HUES48 (cell line): ENCODE results near the gene EPHB6.

Experiments
- H3K27ac ChIP-seq: one replicate; pipeline ENCODE4 v1.7.0; 2013; ENCODE audit warnings: low read depth, low read length, inconsistent platforms
- H3K27me3 ChIP-seq: 2 replicates; pipeline ENCODE4 v1.6.1; 2013; ENCODE audit warnings: mild to moderate bottlenecking, low read length; ENCODE audit not compliant: control insufficient read depth, insufficient read depth
- H3K36me3 ChIP-seq: 2 replicates; pipeline ENCODE4 v1.6.1; 2013; ENCODE audit warnings: low read length; ENCODE audit not compliant: control insufficient read depth, insufficient read depth
- H3K4me1 ChIP-seq: 2 replicates; pipeline ENCODE4 v1.6.1; 2013; ENCODE audit warnings: mild to moderate bottlenecking, low read length; ENCODE audit not compliant: control insufficient read depth, insufficient read depth
- H3K4me3 ChIP-seq: 2 replicates; pipeline ENCODE4 v1.5.1; 2013; ENCODE audit warnings: mild to moderate bottlenecking, low read depth, low read length
- H3K9ac ChIP-seq: 2 replicates; pipeline ENCODE4 v1.6.1; 2013; ENCODE audit warnings: mild to moderate bottlenecking, low read depth, low read length, moderate library complexity
- H3K9me3 ChIP-seq: 2 replicates; pipeline ENCODE4 v1.6.1; 2013; ENCODE audit warnings: low read length; ENCODE audit not compliant: control insufficient read depth, insufficient read depth

Gene EPHB6

DNA sequence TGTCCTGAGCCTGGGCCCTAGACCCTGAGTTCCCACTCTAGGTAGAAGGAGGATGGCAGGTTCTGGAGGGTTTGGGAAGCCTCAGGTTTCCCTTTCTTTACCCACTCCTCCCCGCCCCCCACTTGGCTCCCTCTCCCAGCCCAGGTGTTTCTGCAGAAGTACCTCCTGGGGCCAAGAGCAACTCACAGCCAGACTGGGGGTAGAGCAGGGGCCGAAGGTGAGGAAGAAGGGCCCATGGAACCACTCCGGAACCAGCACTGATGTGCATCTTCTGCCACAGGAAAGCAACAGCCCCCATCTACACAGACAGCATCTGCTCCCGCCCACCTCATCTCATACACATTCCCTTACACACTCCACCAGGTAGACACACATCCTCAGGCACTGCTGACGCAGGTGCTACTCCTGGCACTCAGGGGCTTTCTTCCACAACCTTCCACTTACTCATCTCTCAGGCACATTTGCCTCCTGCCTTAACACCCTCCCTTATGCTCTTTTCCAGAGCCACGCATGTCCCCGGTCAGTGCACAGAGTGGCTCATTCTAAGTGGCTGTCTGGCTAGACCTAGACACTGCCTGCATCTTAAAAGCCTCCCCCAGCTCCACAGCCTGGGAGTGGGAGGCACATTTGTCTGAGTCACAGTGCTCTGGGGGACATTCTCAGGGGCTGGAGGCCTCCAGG, 1.8 kb downstream of the EPHB6 start:
- H3K36me3 ChIP-seq: no peaks in the 10 kb centered on the region
- peaks cover 21% of the 10 kb centered on the region for H3K27me3 ChIP-seq
- H3K9me3 ChIP-seq: no peaks in the 10 kb centered on the region
- H3K27ac ChIP-seq: no peak overlapping the region
- H3K4me1 ChIP-seq: peaks cover 14% of the 10 kb centered on the region
- no peak overlapping the region for H3K4me3 ChIP-seq
- no peak overlapping the region for H3K9ac ChIP-seq

DNA sequence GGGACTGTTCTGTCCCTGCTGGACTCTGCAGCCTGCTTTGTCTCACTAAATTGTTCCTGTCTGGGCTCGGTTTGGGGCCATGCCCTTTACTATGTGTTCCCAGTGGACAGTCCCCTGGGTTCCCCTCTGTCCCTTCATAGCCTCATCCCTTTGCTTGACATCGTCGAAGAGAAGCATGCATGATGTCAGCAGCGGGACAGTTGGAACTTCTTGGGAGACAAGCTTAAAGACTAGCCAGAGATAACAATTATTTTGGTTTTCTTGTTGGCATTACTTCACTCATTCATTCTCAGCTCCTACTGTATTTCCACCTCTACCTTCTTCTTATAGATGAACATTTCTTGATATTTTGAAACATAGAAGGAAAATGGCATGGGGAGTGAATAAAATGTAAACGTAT, 2.7 kb downstream of the EPHB6 start:
- Histone ChIP-seq H3K9me3 (no peaks in the 10 kb centered on the region), H3K27me3 (peaks cover 21% of the 10 kb centered on the region), H3K9ac (no peak overlapping the region), H3K4me1 (peaks cover 23% of the 10 kb centered on the region), H3K36me3 (no peaks in the 10 kb centered on the region), H3K27ac (no peak overlapping the region), H3K4me3 (no peak overlapping the region)

DNA sequence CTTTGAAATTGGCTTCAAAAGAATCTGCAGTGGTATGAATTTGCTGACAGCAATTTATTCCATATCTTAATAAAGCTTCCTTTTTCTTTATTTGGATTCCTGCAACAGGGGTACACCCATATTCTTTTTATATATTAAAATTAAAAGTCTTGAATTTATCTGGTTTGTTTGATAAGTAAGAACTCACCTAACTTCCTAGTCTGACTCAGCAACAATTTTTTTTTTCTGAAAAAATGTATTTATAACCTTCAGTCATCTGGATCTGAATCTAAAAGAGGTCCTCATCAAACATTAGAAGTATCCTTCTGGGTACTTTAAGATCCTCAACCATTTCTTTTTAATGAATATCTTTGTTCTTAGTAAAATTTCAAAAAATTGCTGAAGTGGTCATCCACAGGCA, 4.5 kb downstream of the EPHB6 start:
- H3K36me3 ChIP-seq: no peaks in the 10 kb centered on the region
- no peak overlapping the region for H3K27ac ChIP-seq
- H3K27me3 ChIP-seq: peaks cover 21% of the 10 kb centered on the region
- no peaks in the 10 kb centered on the region for H3K9me3 ChIP-seq
- no peak overlapping the region for H3K9ac ChIP-seq
- H3K4me3 ChIP-seq: no peak overlapping the region
- peaks cover 22% of the 10 kb centered on the region for H3K4me1 ChIP-seq

DNA sequence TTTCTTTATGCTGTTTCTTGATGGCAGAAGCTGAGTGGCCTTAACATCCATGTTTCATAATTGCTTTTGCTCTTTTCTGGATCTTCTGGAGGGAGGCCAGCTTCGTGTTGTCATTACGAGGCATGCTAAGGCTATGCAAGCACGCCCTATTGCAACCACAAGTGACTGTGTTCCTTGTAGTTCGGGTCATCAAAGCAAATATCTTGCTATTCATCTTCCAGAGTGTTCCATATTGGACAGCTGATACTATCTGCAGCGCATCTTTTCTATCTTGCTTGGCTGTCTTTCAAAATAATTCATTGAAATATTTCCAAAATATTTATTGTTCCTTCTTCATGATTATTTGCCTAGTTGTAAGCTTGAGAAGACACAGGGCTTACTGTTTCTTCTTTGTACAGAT, 5.0 kb downstream of the EPHB6 start:
- no peak overlapping the region for H3K27ac ChIP-seq
- no peak overlapping the region for H3K9ac ChIP-seq
- H3K9me3 ChIP-seq: no peaks in the 10 kb centered on the region
- H3K27me3 ChIP-seq: peaks cover 21% of the 10 kb centered on the region
- no peaks in the 10 kb centered on the region for H3K36me3 ChIP-seq
- peaks cover 22% of the 10 kb centered on the region for H3K4me1 ChIP-seq
- H3K4me3 ChIP-seq: no peak overlapping the region

DNA sequence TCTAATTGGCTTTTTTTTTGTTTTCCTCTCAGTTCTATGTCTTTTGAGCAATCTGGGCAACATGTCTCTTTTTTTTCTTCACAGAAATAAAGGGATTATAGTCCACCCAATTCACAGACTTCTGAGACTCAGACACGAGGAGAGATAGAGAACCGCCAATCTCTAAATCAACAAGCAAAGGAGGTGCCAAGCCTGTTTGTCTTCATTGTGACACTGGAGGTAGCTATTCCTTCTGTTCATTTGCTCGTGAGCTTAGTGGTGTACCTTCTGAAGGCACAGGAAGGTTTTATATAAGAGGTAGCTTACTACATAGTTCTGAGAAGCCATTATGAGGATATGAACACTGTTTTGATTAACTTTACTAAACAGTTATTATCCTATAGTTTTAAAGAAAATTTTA, 6.1 kb downstream of the EPHB6 start:
- Histone ChIP-seq H3K4me1 (peaks cover 24% of the 10 kb centered on the region), H3K9me3 (no peaks in the 10 kb centered on the region), H3K27ac (no peak overlapping the region), H3K4me3 (no peak overlapping the region), H3K27me3 (peaks cover 11% of the 10 kb centered on the region; the same call in 1 of the 2 replicates), H3K36me3 (no peaks in the 10 kb centered on the region), H3K9ac (no peak overlapping the region)

DNA sequence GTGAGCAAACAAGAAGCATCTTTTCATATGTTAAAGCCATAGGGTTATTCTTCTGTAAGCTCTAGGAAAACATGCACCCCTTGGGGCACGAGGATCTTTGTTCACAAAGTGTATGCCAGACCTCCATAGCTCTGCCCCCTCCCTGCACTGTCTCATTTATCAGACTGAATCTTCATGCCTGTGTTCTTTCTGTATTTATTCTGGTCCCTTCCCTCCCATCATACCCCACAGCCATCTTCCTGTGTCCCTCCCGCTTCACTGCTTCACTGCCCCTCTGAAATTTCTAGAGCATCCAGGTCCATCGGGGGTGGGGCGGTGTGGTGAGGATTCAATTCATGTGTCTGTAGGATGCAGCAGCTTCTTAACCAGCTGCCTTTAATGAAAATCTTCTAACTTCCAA, 7.5 kb downstream of the EPHB6 start:
- Histone ChIP-seq H3K9me3 (no peaks in the 10 kb centered on the region), H3K4me3 (no peak overlapping the region), H3K36me3 (no peaks in the 10 kb centered on the region), H3K9ac (no peak overlapping the region), H3K4me1 (peaks cover 26% of the 10 kb centered on the region), H3K27ac (no peak overlapping the region), H3K27me3 (no peaks in the 10 kb centered on the region)

DNA sequence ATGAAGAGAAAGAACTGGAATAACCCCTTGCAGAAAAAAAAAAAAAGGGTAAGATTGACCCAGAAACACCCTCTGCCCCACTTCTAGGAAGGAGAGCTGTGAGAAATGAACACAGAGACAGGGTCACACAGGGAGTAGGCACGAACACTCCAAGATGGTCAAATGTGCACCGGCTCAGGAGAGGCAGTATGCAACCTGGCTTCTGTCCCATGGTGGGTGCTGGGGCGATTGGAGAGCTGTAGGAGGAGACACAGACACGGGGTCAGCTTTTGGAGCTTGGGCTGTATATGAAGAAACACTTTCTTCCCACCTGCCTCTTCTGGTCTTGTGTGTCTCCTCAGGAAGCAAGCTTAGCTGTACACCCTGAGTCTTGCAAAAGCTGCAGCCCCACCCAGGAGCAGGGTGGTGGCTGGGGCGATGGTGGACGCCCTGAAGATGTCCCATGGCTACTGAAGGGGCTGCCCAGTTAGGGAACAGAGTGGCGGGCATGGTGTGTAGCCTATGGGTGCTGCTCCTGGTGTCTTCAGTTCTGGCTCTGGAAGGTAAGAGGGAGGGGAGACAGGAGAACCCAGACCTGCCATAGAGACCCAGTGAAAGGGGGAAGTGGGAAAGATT, 8.0 kb downstream of the EPHB6 start:
- no peak overlapping the region for H3K27ac ChIP-seq
- no peak overlapping the region for H3K4me3 ChIP-seq
- H3K4me1 ChIP-seq: peaks cover 26% of the 10 kb centered on the region
- H3K9me3 ChIP-seq: no peaks in the 10 kb centered on the region
- H3K27me3 ChIP-seq: no peaks in the 10 kb centered on the region
- H3K9ac ChIP-seq: no peak overlapping the region
- no peaks in the 10 kb centered on the region for H3K36me3 ChIP-seq

DNA sequence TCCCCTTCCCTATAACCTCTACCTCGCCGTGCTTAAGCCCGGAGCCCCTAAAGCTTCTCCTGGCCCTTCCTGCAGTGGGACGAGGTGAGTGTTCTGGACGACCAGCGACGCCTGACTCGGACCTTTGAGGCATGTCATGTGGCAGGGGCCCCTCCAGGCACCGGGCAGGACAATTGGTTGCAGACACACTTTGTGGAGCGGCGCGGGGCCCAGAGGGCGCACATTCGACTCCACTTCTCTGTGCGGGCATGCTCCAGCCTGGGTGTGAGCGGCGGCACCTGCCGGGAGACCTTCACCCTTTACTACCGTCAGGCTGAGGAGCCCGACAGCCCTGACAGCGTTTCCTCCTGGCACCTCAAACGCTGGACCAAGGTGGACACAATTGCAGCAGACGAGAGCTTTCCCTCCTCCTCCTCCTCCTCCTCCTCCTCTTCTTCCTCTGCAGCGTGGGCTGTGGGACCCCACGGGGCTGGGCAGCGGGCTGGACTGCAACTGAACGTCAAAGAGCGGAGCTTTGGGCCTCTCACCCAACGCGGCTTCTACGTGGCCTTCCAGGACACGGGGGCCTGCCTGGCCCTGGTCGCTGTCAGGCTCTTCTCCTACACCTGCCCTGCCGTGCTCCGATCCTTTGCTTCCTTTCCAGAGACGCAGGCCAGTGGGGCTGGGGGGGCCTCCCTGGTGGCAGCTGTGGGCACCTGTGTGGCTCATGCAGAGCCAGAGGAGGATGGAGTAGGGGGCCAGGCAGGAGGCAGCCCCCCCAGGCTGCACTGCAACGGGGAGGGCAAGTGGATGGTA, 9.2 kb downstream of the EPHB6 start:
- Histone ChIP-seq H3K27me3 (no peaks in the 10 kb centered on the region), H3K4me1 (peaks cover 26% of the 10 kb centered on the region), H3K36me3 (no peaks in the 10 kb centered on the region)

DNA sequence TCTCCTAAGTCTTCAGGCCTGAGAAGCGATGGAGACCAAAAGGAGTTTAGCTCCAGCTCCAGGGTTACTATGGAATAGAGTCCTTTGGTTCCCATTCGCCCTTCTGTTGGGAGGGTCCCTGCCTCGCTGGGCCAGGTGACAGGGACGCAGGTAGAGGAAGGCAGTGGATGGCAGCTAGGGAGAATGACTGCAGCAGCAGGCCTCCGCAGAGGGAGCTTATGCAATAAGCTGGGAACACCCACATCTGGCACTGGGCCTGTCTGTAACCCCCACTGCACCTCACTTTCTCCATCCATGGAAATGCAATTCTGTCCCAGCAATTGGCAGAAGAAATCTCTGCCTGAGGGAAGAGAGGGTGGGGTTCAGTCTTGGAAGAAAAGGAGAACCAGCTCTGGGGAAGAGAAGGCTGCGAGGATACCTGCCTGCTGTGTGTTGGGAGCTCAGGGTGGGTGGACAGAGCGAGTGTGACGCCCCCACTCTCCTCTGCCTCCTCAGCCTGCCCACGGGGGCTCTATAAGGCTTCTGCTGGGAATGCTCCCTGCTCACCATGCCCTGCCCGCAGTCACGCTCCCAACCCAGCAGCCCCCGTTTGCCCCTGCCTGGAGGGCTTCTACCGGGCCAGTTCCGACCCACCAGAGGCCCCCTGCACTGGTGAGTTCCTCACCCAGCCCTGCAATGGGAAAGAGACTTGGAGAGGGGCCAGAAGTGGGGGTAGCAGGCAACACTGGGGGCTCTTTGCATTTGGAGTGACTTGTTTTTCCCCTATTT, 10.3 kb downstream of the EPHB6 start:
- Histone ChIP-seq H3K9ac (no peak overlapping the region), H3K4me1 (peaks cover 26% of the 10 kb centered on the region), H3K27me3 (no peaks in the 10 kb centered on the region), H3K27ac (no peak overlapping the region), H3K9me3 (no peaks in the 10 kb centered on the region), H3K4me3 (no peak overlapping the region), H3K36me3 (no peaks in the 10 kb centered on the region)

More for the DNA sequence above, 9.2 kb downstream of the EPHB6 start:
- Histone ChIP-seq H3K9ac (no peak overlapping the region), H3K9me3 (no peaks in the 10 kb centered on the region), H3K27ac (no peak overlapping the region), H3K4me3 (no peak overlapping the region)

DNA sequence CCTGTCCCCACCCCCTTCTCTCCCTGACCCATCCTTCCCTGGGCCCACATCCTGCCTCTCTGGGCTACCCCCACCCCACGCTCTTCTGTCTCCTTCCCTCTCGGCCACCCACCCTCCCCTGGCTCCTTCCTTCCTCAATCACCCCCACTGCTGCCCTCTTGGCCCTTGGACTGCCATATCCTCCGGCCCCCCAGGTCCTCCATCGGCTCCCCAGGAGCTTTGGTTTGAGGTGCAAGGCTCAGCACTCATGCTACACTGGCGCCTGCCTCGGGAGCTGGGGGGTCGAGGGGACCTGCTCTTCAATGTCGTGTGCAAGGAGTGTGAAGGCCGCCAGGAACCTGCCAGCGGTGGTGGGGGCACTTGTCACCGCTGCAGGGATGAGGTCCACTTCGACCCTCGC, 10.9 kb downstream of the EPHB6 start:
- no peak overlapping the region for H3K27ac ChIP-seq
- H3K27me3 ChIP-seq: no peaks in the 10 kb centered on the region
- H3K36me3 ChIP-seq: 0 out of 2 replicates have a peak, but pooled peaks cover 2% of the 10 kb centered on the region
- no peak overlapping the region for H3K4me3 ChIP-seq
- H3K9me3 ChIP-seq: no peaks in the 10 kb centered on the region
- peaks cover 26% of the 10 kb centered on the region for H3K4me1 ChIP-seq
- H3K9ac ChIP-seq: no peak overlapping the region
